ENCODE data around the gene HORMAD2. TPM values are rescaled to one million over a fixed set of nuclear protein-coding genes. Genes with fewer than 3 reads are reported as not detected.

Gene HORMAD2
- total RNA-seq, 4 donors from 2014 or later: not detected

DNA sequence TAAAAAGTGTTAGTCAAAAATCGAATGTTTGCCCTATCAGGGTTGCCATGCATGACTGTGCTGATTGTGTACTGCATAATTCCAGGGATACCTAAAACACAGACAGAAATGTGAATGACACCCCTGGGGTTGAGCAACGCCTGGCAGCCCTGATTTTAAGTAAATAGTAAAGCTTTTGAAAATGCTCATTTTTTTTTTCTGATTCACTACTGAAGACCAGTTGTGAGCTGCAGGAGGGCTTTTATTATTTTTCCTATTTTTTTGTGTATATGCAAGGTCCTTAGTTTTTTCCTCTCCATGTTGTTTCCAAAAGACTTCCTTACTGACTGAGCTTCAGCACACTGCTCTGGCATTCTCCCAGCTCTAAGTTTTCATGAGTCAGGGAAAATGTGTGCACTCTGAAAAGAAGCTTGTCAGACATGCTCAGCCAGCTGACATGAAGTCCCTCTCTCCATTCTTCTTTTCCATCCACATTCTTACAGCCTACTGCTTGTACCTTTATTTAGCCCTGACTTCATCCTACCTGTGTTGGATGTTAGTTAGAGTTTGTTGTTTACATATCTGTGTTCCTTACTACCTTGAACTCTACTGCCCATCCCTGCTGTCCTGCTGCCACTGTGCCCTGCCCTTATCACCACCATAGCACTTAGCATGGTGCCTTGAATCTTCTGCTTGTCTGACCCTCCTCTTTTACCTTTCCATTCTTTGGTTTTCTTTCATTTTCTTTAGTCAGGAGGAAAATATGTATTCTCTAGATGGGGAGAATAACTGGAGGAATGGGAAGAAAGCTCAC, 79.5 kb downstream of the HORMAD2 start:
- no peak for TF ChIP-seq POLR2A (IDR thresholded peaks at IDR 0.05)
- TF ChIP-seq, protein P1, sequence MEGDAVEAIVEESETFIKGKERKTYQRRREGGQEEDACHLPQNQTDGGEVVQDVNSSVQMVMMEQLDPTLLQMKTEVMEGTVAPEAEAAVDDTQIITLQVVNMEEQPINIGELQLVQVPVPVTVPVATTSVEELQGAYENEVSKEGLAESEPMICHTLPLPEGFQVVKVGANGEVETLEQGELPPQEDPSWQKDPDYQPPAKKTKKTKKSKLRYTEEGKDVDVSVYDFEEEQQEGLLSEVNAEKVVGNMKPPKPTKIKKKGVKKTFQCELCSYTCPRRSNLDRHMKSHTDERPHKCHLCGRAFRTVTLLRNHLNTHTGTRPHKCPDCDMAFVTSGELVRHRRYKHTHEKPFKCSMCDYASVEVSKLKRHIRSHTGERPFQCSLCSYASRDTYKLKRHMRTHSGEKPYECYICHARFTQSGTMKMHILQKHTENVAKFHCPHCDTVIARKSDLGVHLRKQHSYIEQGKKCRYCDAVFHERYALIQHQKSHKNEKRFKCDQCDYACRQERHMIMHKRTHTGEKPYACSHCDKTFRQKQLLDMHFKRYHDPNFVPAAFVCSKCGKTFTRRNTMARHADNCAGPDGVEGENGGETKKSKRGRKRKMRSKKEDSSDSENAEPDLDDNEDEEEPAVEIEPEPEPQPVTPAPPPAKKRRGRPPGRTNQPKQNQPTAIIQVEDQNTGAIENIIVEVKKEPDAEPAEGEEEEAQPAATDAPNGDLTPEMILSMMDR (IDR thresholded peaks at IDR 0.05): no peak
- WGBS, 2 donors: 42 to 45% methylated on average over 2 of the region's 2 CpGs
- intact Hi-C loops (cut with DNase I; ENCODE audit: low total_unique reads): no loop called here
- no peak for DNase-seq (ENCODE audit: low spot score in 2 of 2)
- no peak overlapping the region for H3K4me3 ChIP-seq (ENCODE audit: low read depth, poor library complexity, severe bottlenecking)

DNA sequence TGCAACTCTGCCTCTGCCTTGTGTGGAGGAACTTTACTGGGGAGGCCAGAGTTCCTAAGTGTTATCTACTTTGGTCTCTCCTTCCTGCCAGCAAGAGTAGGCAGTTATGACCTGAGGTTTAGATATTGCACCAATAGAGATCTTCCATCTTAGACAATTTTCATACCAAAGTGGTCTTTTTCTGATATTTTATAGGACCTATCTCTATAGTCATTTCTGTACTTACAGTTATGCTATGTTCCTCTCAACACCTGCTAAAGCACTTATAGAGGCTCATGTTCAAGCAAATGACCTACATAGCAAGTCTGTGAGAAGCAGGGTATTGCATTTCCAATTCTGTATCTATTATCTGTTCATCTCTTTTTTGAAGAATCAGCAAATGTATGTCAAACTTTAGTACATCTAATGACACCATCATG, 80.8 kb downstream of the HORMAD2 start:
- intact Hi-C loops (cut with DNase I; ENCODE audit: low total_unique reads): no loop called here
- H3K4me3 ChIP-seq (ENCODE audit: low read depth, poor library complexity, severe bottlenecking): no peak overlapping the region
- TF ChIP-seq POLR2A (IDR thresholded peaks at IDR 0.05): no peak
- TF ChIP-seq, protein P1 (IDR thresholded peaks at IDR 0.05): no peak
- no peak for DNase-seq (ENCODE audit: low spot score in 2 of 2)

DNA sequence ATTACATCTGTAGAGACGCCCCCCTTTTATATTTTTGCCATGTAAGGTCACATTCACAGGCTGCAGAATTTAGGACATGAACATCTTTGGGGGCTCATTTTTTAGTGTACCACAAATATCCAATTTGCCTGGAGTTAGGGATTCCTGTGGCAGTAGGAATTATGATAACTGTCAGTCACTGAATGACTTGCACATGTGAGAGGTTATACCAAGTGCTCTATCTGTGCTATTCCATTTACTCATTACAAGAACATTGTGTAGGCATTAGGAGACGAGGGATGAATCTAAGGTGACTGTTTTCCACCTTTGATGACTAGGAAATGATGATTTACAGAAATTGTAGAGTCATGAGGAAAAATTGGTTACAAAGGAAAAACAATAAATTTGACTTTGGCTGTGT, 87.0 kb downstream of the HORMAD2 start:
- intact Hi-C loops (cut with DNase I; ENCODE audit: low total_unique reads): no loop called here
- DNase-seq (ENCODE audit: low spot score in 2 of 2): no peak
- H3K4me3 ChIP-seq (ENCODE audit: low read depth, poor library complexity, severe bottlenecking): no peak overlapping the region
- TF ChIP-seq, protein P1 (IDR thresholded peaks at IDR 0.05): no peak
- TF ChIP-seq POLR2A (IDR thresholded peaks at IDR 0.05): no peak
- WGBS, 2 donors: 54 to 85% methylated on average over 2 of the region's 2 CpGs

DNA sequence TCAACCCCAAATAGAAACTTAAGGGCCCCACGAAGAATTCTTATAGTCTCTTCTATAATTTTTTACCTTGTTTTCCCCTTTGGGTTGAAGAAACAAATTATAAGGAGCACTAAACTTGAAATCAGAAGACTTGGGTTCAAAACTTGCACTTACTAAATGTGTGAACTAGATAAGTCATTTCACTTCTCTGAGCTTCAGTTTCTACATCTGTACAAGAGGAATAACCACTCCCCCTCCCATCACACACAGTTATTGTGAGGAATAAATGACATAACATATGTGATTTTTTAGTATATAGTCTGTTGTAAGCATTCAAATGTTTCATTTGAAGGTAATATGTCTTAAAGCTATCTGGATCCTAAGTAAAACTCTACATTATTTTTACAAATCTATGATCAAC, 87.5 kb downstream of the HORMAD2 start:
- TF ChIP-seq, protein P1 (IDR thresholded peaks at IDR 0.05): no peak
- no peak for TF ChIP-seq POLR2A (IDR thresholded peaks at IDR 0.05)
- DNase-seq (ENCODE audit: low spot score in 2 of 2): no peak
- H3K4me3 ChIP-seq (ENCODE audit: low read depth, poor library complexity, severe bottlenecking): no peak overlapping the region
- 75 to 84% methylated on average over 1 of the region's 1 CpG for WGBS, 2 donors
- intact Hi-C loops (cut with DNase I; ENCODE audit: low total_unique reads): no loop called here

DNA sequence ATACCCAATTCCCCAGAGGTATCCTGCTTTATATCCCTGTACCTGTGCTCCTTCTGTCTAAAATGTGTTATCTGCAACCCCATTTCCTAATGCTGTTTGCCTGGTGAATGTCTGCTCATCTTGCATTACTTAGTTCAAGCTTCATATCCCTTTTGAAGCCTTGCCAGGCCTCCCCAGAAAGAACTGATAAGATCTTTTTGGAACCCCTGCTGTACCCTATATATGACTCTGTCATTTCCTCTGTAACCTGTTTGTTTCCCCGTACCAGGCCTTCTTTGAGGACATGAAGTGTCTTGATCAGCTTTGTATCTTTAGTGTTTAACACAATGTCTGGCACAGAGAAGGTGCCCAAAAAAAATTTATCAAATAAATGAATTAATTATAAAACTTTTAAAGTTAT, 88.7 kb downstream of the HORMAD2 start:
- intact Hi-C loops (cut with DNase I; ENCODE audit: low total_unique reads): no loop called here
- 14 to 30% methylated on average over 1 of the region's 1 CpG for WGBS, 2 donors
- H3K4me3 ChIP-seq (ENCODE audit: low read depth, poor library complexity, severe bottlenecking): no peak overlapping the region
- no peak for DNase-seq (ENCODE audit: low spot score in 2 of 2)
- TF ChIP-seq, protein P1 (IDR thresholded peaks at IDR 0.05): no peak
- no peak for TF ChIP-seq POLR2A (IDR thresholded peaks at IDR 0.05)

DNA sequence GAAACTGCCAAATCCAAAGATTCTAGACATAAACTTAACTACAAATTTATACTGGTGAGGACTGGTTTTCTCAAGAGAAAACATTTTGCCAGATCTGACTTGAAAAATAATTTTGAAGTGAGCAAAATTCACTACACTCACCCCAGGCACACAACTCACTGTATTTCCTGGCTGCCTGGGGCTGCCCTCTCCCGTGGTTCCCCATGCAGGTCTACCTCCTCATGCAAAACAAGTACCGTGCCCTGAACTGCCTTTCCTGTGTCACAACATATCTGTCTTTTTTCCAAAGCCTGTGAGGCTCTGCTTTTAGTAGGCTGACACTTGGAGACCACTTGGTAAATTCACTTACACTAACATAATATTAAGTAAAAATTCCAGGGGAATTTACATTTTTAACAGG, 89.9 kb downstream of the HORMAD2 start:
- no peak for TF ChIP-seq POLR2A (IDR thresholded peaks at IDR 0.05)
- TF ChIP-seq, protein P1 (IDR thresholded peaks at IDR 0.05): no peak
- H3K4me3 ChIP-seq (ENCODE audit: low read depth, poor library complexity, severe bottlenecking): no peak overlapping the region
- 43 to 47% methylated on average over 2 of the region's 2 CpGs for WGBS, 2 donors
- no peak for DNase-seq (ENCODE audit: low spot score in 2 of 2)
- intact Hi-C loops (cut with DNase I; ENCODE audit: low total_unique reads): no loop called here
